Fibroblast of skin of right quadriceps (primary cell): Measurements from ENCODE around the gene TRIM43B.
"Not testable (repeated sequence)": the region's sequence is repeated elsewhere in the genome, so short reads cannot be mapped to it uniquely, and the experiment has no call there.

Experiments
- DNase-seq: peaks from one replicate; pipeline ENCODE4 v3.0.0-alpha.2; 2013

The TRIM43B gene

DNA sequence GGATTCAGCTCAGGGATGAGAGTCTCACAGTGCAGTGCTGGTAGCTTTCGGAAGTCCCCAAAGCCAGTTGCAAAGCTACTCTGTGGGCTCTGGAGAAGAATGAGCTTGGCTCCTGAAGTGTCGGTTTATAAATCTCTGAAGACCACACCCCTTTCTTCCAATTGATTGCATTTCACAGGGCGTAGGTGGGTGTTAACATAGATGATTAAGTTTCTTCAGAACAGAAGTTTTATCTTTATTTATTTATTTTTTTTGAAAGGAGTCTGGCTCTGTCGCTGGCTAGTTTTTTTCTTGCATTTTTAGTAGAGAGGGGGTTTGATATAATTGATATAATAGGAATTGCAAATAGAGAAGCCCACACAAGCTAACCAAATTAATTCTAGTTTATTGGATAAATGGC, at the start of gene TRIM43B:
TRIM43B (minus strand) TSS at position 101 of the 400 bp plus-strand sequence. CDS start 2,040 bp downstream, outside the sequence.
- DNase-seq: not testable (repeated sequence)

DNA sequence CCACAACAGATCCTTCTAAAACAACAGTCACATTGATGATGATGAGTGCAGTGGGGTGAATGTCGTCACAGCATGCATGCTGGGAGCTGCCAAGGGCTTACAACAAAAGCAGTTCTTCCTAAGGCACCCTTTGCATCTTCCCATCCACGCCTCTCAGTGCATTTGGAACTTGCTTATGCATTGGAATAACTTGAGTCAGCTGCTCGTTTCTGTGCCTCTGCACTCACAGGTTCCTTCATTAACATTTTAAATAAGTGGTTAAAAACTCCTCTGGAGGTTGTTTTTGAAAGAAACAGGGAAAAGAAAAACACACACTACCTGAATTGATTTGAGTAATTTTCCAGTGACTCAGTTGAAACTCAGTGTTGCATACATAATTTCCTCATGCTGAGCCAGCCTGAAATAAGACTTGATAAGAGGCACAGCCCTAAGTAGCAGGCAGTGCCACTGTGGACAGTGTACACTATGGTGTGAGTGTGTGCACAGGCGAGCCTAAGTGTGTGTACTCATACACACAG, 46.8 kb upstream of the TRIM43B start:
- DNase-seq: no peak

DNA sequence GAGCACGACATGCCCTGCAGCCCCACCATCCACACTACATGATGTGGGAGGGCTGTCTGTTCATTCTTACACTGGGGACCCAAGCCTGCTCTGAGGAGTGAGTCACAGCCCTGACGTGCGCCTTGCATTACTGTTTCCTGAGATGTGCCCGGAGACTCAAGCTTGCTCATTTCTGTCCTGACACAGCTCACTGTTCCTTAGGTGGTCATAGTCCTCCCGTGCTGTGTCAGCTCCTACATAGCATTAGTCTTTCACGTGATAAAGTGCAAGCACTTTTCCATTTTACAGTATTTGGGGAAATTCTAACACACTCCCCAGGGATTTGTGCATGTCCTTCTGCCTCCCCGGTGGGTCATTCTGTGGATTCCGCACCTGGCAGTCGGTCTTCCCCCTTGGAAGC, 46.2 kb upstream of the TRIM43B start:
- DNase-seq: peak; percentile 69

DNA sequence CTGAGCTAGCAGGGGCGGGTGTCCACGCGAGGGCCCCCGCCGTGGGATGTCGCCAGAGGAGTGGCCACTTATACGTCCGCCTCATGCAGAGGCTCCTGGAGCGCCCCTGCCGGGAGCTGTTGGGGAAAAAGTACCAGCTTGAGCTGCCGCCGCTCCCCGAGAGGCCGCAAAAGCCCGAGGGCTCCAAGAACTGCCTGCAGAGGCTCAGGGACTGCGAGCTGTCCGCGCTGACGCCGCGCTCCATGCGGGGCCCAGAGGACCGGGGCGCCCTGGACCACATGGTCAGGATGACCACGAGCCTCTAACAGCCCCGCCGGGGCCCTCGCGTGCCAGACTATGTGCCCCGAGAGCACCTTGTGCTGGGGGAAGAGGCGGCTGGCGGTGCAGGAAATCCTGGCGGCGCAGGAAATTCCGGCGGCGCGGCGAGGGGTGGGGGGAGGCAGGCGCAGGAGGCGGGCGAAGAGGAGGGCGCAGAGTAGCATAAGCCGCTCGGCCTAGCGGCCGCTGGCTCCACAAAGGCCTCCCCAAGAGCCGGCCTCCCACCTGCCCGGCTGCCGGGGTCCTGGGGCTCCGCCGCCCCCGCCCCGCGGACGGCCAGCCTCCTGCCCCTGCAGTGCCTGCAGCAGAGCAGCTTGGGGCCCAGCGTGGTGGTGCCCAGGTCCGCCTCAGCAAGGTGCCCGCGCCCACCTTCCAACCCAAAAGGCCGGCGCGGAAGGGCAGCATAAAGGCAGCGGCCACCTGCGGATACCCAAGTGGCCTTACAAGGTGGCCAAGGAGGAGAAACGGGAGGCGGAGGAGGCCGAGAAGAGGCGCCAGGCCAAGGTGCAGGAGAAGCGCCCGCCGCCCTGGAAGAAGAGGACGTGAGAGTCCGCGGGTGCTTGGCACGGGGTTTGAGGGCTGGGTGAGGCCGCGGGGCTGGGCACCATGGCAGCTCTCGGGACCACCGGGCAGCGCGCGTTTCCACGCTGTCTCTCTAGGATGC, 42.1 kb upstream of the TRIM43B start:
- DNase-seq: peak; percentile 78

DNA sequence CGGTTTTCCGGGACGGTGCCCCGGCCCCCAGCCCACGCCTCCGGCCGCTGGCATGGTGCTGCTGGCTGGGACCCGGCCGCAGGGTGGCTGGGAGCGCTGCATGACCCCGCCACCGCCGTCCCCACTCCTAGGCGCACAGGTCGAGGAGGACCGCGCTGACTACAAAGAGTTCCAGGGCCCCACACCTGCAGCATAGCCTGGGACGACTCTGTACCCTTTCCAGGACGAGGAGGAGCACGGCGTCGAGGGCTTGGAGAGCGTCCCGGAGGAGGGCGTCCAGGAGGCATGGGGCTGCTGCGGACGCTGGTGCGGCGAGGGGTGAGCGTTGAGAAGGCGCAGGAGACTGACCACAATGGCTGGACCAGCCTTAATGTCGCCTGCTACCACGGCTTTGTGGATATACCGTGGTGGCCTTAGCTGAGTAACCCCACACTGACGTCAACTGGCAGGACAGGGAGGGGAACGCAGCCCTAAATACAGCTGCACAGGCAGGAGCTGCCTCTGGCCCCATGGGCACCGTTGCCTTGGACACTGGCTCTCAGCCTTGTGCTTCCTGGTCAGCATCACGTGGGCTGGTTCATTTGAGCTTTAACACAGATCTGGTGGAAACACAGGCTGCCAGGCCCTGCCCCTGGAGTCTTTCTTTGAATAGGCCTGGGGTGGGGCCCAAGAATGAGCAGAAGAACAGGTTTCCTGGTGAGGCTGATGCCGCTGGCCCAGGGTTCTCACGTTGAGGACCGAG, 40.9 kb upstream of the TRIM43B start:
- peak; percentile 3 for DNase-seq

DNA sequence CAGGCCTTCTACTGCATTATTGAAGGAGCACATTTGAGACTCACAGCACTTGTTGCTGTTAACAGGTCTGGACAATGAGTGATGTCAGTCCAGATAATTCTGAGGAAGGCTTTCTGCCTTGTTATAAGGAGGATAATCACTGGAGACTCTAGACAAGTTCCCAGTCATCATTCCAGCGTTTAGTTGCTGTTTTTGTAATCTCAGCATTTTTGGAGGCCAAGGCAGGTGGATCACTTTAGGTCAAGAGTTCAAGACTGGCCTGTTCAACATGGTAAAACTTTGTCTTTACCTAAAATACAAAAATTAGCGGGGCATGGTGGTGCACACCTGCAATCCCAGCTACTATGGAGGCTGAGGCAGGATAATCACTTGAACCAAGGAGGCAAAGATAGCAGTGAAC, 39.6 kb upstream of the TRIM43B start:
- no peak for DNase-seq

DNA sequence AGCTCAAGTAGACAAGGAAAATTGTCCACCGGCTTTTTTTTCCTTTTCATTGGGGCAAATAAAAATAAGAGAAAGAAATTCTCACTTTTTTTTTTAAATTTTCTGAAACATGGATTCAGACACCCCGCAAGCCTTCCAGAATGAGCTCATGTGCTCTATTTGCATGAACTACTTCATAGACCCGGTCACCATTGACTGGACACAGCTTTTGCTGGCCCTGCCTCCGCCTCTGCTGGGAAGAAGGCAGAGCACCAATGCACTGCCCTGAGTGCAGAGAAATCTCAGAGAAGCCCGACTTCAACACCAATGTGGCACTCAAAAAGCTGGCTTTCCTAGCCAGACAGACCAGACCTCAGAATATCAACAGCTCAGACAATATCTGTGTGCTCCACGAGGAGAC, 30.2 kb upstream of the TRIM43B start:
- no peak for DNase-seq

DNA sequence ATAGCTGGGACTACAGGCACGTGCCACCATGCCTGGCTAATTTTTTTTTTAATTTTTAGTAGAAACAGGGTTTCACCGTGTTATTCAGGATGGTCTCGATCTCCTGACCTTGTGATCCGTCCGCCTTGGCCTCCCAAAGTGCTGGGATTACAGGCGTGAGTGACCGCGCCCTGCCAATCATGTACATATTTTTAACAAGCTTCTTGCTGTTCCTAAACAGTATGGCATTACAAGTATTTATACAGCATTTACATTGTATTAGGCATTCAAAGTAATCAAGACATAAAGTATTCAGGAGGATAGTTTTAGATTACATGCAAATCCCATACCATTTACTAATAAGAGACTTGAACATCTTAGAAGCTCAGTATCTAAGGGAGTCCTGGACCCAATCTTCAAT, 29.7 kb upstream of the TRIM43B start:
- not testable (repeated sequence) for DNase-seq

DNA sequence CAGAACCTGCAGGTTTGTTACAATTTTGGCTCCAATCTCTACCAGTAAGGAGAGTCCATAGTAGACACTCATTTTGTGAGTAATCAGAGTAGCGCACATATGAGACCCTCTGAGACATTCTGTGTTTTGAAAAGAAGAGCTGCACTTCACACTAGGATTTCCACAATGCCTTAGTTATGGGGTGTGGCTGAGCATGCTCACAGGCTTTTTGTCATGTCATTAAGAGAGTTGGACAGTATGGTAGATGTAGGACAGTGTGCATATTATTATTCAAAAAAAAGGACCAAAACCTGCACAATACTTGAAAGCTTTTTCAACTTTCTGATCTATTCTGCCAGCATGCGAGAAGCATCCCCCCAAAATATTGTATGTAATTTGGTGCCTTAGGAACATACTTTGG, 24.9 kb upstream of the TRIM43B start:
- DNase-seq: no peak

DNA sequence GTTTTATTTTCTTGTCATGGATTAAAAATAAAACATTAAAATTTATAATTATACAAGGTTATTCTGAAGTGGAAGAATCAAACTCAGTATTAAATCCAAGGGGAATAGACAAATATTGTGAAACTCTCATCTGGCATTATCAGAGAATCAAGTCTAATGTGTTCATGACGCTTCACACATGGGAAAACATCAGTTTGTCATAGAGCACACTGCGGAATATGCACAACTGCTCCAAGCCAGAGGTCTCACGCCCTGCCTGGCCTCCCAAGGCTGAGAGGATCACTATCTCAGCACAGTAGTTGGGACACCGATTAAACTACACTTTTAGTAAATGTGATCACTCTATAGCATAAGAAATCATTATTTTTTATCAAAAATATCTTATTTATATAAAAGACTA, 20.7 kb upstream of the TRIM43B start:
- DNase-seq: no peak

DNA sequence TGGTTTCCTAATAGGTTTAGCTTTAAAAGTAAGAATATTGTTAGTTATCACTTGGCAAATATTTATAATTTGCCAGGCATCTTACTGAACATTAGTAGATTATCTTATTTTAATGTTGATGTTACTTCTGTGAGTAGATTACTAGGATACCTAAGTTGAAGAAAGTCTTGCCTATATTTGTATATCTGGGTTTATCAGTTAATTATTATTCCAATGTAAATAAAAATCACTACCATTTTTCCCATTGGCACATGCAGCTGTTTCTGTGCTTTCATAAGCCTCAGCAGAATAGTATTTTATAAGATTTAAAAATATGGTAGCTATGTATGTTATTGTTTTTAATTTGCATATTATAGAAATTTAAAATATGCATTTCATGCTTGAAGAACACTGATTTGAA, 16.3 kb upstream of the TRIM43B start:
- DNase-seq: no peak

DNA sequence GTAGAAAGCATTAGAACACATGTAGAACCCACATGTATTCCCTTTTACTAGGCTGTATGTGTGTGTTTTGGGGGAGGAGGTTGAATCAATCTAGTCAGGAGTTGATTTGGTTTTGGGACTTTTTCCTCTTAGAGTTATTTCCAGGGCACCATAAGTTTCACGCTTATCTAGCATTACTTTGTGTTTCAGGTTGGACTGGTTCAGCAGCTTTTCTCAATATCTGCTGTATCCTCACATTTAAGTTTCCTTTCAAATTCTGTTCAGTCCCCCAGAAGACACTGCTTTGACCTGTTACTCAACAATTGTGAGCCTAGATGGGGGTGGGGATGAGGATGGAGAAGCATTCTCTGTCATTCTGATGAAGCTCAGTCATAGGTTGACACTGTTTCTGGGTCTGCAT, 7.5 kb upstream of the TRIM43B start:
- not testable (repeated sequence) for DNase-seq

DNA sequence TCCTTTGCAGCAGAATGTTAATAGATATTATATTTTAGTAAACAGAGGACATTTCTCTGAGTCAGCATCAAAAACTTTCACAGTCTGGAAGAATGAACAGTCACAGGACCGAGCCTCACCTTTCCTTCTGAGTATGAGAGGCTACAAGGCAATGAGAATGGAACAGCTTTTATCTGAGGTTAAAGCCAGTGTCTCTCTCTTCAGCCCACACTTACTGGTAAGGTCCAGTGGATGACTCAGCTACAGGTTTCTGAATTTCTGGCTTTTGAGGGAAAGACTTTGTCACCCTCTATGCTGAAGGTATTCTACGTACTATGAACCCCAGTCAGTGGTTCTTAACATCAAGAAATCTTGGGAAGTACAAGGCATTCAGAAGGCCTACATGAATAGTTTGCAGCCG, 9.5 kb downstream of the TRIM43B start:
- not testable (repeated sequence) for DNase-seq

DNA sequence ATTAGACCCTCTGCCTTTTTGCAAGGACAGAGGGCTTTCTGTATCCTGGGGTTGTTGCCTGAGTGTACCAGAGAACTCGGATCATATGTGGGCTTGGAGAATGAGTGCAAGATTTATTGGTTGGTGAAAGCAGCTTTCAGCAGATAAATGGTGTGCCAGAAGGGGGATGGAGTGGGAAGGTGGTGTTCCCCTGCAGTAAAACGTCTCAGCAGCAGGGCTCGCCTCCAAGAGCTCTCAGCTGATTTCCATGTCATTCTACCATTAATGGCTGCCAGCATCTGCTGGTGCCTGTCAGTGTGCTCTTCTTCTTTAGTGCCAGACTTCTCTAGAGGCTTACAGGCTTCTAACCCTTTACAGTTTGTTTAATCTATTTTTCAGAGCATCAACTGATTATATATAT, 16.6 kb downstream of the TRIM43B start:
- DNase-seq: not testable (repeated sequence)

DNA sequence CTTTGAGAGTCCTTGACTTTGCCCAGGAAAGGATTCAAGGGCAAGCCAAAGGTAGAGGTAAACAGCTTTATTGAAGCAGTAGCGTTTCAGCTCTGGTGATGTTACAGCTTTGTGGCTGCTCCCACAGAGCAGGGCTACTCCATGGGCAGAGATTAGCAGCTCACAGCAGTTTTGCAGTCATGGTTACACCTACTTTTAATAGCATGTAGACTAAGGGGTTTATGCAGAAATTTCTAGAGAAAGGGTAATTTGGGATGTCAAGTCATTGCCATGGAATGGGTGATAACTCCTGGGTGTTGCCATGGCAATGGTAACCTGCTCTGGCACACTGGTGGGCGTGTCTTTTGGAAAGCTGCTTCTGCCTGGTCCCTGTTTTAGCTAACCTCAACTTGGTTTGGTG, 18.0 kb downstream of the TRIM43B start:
- DNase-seq: not testable (repeated sequence)

DNA sequence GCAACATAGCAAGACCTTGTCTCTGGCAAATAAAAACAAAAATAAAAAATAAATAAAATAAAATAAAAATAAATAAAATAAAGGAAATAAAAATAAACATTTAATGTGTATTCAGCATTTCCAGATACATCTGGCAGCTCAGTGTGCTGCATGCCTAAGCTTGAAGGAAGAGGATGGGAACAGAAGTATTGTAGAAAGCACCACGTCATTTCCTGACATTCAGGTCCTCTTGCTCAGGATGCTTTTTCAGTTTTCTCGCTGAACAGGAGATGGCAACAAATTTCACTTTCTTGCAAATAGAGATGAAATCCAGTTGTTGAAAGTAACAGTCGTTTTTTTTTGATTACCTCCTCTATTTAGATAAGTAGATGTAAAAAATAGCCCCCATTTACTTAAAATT, 21.3 kb downstream of the TRIM43B start:
- not testable (repeated sequence) for DNase-seq

DNA sequence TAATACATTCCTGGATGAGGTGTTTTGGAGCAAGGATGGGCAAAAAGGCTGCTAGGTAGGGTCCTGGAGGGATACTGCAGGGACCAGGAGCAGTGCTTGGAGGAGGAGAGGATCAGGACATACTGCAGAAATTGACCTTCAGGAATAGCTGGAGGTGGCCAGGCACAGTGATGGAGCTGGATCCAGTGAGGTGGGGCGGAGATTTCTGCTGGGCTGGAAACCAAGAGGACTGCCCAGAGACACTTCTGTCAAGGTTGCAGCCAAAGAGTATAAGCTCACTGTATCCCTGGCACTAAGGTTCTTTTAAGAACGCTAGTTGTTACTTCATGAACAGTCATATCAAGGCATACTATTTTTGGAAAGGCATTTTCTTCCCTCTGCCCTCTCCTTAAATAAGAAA, 39.2 kb downstream of the TRIM43B start:
- not testable (repeated sequence) for DNase-seq

DNA sequence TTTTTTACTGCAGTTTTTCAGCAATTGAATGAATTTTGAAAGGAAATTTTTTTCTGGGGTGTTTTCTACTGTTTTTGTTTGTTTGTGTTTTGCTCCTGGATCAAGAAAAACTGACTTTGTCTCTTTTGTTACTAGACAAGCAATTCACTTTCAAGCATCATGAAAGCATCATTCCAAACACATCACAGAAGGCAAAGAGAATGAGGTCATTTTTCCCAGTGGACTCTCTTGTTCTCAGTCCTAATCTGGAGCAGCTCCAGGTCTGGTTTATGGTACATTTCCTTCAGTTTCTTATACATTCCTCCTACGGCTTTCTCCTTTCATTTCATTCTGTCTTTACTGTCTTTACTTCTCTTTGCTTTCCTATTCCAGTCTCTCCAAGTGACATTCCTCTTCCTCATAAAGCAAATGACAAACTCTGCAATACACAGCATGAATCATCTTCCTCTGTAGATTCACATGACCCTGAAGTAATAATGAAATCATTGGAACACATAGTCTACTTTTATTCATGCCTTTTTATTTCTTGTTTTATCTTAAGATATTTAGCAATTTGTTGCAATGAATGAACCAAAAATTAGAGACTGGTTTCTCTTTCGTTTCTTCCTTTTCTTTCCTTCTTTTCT, 42.0 kb downstream of the TRIM43B start:
- not testable (repeated sequence) for DNase-seq

DNA sequence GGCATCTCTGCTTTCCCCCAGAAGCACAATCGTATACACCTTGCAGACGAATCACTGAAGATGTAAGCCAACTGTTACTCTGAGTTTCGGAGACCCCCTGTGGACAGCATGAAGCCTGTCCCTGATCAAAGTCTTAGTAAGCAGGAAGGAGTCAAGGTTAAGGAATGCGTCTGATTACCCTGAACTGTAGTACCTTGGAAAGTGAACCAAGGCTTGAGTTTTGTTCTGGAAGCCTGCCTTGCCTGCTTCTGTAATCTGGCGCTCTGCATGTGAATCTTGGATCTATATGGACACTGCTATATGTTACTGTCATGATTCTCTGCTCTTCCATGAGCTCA, 48.7 kb downstream of the TRIM43B start:
- DNase-seq: not testable (repeated sequence)

DNA sequence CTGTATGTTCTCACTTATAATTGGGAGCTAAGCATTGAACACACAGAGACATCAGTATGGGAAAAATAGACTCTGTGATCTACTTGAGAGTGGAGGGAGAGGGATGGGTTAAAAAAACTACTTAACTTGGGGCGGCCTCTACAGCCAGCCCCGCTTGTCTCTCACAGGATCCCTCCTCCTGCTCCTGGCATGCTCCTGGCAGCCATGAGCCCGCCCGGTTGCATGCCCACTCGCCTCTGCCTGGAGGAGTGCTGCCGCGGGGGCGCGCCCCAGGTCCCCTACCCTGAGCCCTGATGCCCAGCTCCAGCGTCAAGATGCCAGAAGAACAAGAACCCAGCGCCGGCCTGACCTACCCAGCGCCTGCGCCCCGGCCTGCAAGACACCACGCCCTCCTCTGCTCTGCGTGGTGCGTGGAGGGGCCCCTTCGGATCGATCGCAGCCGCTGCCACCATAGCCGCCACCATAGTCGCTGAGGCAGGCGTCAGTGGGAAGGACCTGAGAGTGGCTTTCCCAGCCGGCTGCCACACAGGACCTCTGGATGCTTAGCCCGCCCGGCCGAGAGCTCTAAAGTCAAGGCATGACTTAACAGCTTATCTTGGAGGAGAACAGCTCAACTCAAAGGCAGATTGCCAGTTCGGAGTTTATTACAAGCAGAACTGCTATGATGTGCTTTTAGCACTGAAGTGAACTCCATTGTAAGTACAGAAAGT, 49.2 kb downstream of the TRIM43B start:
- DNase-seq: not testable (repeated sequence)

DNA sequence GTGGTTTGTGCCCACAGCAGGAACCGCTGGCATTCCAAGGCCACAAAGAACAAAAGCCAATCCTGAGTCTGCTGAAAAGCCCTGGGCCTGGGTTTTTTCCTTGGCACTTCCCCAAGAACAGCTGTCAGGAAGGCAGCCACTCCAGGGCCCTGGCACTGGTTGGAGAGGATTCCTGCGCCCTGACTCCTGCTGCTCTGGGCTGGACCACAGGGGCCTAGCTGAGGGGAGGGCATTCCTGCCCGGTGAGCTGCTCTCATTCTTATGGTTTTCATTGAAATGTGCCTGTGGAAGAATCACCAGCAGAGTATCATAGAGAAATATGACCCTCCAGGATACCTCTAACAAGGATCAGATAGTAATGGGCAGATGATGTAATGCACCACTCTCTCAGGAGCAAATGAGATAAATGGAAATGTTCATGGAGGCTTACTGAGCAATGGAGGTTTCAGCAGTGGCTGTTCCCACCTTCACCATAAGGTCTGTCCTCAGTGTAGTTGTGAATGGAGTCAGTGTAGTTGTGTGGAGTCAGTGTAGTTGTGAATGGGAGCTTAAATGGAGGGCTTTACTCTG, 50.0 kb downstream of the TRIM43B start:
- DNase-seq: peak; percentile 85

DNA sequence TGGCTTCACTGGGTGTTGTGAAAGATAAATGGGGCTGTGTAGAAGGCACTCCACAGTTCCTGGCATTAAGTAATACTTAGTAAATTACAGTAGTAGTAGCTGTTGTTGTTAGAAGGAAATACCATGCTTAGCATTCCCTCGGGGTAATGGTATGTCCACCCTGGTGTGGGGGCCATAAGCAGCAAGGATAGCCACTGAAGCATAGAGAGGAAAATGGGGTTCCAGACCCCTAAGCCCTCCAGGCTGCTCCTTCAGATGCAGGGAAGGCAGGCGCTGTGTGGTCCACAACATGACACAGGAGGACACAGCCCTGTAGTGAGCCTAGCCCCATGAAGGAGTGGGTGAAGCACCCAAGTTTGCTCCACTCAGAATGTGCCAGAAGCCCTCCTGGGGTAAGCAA, 50.6 kb downstream of the TRIM43B start:
- not testable (repeated sequence) for DNase-seq
